ENCODE results near the gene SBSN. TPM values are rescaled to one million over a fixed set of nuclear protein-coding genes. Genes with fewer than 3 reads are reported as not detected.

Gene SBSN
- total RNA-seq, 1 donor from 2014 or later, result 0.18 TPM

- DNase-seq (ENCODE audit: low read depth), result no peak
- Histone ChIP-seq H3K36me3 (ENCODE audit: insufficient read depth, low read length) (no peaks in the 10 kb centered on the region), H3K27ac (ENCODE audit: low read depth, low read length) (no peak overlapping the region), H2AFZ (ENCODE audit: low read depth, low read length) (no peak overlapping the region), H3K9ac (ENCODE audit: low read length) (no peak overlapping the region), H3K9me3 (ENCODE audit: insufficient read depth, low read depth, low read length) (no peaks in the 10 kb centered on the region), H3K4me1 (ENCODE audit: insufficient read depth, low read length) (no peaks in the 10 kb centered on the region), H4K20me1 (ENCODE audit: insufficient read depth, low read length) (no peaks in the 10 kb centered on the region), H3K4me2 (ENCODE audit: low read length) (no peak overlapping the region), H3K79me2 (ENCODE audit: insufficient read depth, low read length) (no peaks in the 10 kb centered on the region), H3K27me3 (ENCODE audit: insufficient read depth, low read length) (no peaks in the 10 kb centered on the region), H3K4me3 (ENCODE audit: insufficient read depth, low read depth, low read length) (no peak overlapping the region)
- no peak for FAIRE-seq
- Mint-ChIP-seq H3K27ac (ENCODE audit: unreplicated experiment) (no peak overlapping the region), H3K9me3 (ENCODE audit: unreplicated experiment) (peaks cover 3% of the 10 kb centered on the region), H3K4me1 (ENCODE audit: low read depth, unreplicated experiment) (no peaks in the 10 kb centered on the region), H3K4me3 (ENCODE audit: unreplicated experiment) (no peak overlapping the region), H3K36me3 (ENCODE audit: low read depth, unreplicated experiment) (no peaks in the 10 kb centered on the region), H3K27me3 (ENCODE audit: low read depth, unreplicated experiment) (peaks cover 22% of the 10 kb centered on the region)
- TF ChIP-seq, protein P1, sequence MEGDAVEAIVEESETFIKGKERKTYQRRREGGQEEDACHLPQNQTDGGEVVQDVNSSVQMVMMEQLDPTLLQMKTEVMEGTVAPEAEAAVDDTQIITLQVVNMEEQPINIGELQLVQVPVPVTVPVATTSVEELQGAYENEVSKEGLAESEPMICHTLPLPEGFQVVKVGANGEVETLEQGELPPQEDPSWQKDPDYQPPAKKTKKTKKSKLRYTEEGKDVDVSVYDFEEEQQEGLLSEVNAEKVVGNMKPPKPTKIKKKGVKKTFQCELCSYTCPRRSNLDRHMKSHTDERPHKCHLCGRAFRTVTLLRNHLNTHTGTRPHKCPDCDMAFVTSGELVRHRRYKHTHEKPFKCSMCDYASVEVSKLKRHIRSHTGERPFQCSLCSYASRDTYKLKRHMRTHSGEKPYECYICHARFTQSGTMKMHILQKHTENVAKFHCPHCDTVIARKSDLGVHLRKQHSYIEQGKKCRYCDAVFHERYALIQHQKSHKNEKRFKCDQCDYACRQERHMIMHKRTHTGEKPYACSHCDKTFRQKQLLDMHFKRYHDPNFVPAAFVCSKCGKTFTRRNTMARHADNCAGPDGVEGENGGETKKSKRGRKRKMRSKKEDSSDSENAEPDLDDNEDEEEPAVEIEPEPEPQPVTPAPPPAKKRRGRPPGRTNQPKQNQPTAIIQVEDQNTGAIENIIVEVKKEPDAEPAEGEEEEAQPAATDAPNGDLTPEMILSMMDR (IDR thresholded peaks at IDR 0.05; ENCODE audit: insufficient read depth, low read depth, low read length), result no peak
- no peak for TF ChIP-seq EZH2 (IDR thresholded peaks at IDR 0.05; ENCODE audit: insufficient read depth, low read length)
These were observed 54.0 kb downstream of the SBSN start for GRCh38 chr19:35474104-35474503.

Other genes with a start within 250 kb of the SBSN start
- gene HAMP, start 245.8 kb downstream of the SBSN start, total RNA-seq, result 0.36 and 0.38 TPM in 2 replicates
- gene MAG, start 236.2 kb downstream of the SBSN start, total RNA-seq, result not detected in 2 replicates
- not detected in 2 replicates for gene CD22, start 199.1 kb downstream of the SBSN start, total RNA-seq
- not detected in 2 replicates for gene FFAR1, start 180.4 kb downstream of the SBSN start, total RNA-seq
- not detected in 2 replicates for gene FFAR3, start 169.9 kb downstream of the SBSN start, total RNA-seq
- not detected in 2 replicates for gene GPR42, start 157.2 kb downstream of the SBSN start, total RNA-seq
- gene FFAR2, start 80.1 kb downstream of the SBSN start, total RNA-seq, result not detected in 2 replicates
- not detected in 2 replicates for gene KRTDAP, start 37.8 kb downstream of the SBSN start, total RNA-seq
- gene DMKN, start 14.7 kb downstream of the SBSN start, total RNA-seq, result 50.7 and 56.9 TPM in 2 replicates
- gene GAPDHS, start 5.1 kb upstream of the SBSN start, total RNA-seq, result not detected in 2 replicates
- 68.2 and 69.3 TPM in 2 replicates for gene TMEM147, start 17.3 kb upstream of the SBSN start, total RNA-seq
- gene ATP4A, start 35.3 kb upstream of the SBSN start, total RNA-seq, result not detected in 2 replicates
- gene PMIS2, start 57.9 kb upstream of the SBSN start, total RNA-seq, result not detected in 2 replicates
- 5.3 and 6.0 TPM in 2 replicates for gene HAUS5, start 84.4 kb upstream of the SBSN start, total RNA-seq
- 102 and 106 TPM in 2 replicates for gene RBM42, start 100.7 kb upstream of the SBSN start, total RNA-seq
- gene ETV2, start 113.4 kb upstream of the SBSN start, total RNA-seq, result 0.45 TPM in 1 of 2 replicates, not detected in the other
- 326 and 344 TPM in 2 replicates for gene COX6B1, start 120.0 kb upstream of the SBSN start, total RNA-seq
- 0.18 TPM in 1 of 2 replicates, not detected in the other for gene UPK1A, start 138.2 kb upstream of the SBSN start, total RNA-seq
- not detected in 2 replicates for gene ZBTB32, start 176.2 kb upstream of the SBSN start, total RNA-seq
- gene KMT2B, start 189.7 kb upstream of the SBSN start, total RNA-seq, result 28.7 and 29.0 TPM in 2 replicates
- 2.0 and 2.4 TPM in 2 replicates for gene IGFLR1, start 214.1 kb upstream of the SBSN start, total RNA-seq
- 15.7 and 16.6 TPM in 2 replicates for gene U2AF1L4, start 217.1 kb upstream of the SBSN start, total RNA-seq
- gene PSENEN, start 217.3 kb upstream of the SBSN start, total RNA-seq, result 97.5 and 100 TPM in 2 replicates
- gene LIN37, start 220.3 kb upstream of the SBSN start, total RNA-seq, result 12.7 and 15.6 TPM in 2 replicates
- 1.2 and 1.9 TPM in 2 replicates for gene HSPB6, start 228.7 kb upstream of the SBSN start, total RNA-seq
- 32.9 and 35.6 TPM in 2 replicates for gene PROSER3, start 229.9 kb upstream of the SBSN start, total RNA-seq
- gene ARHGAP33, start 247.3 kb upstream of the SBSN start, total RNA-seq, result 5.5 and 6.8 TPM in 2 replicates